IPS-NIHi11 (cell line): ENCODE data around the gene MUC22.

Experiments
- DNase-seq: peaks from one replicate; pipeline ENCODE4 v3.0.0; 2012; ENCODE audit warnings: mixed read lengths, low spot score

MUC22 gene

DNA sequence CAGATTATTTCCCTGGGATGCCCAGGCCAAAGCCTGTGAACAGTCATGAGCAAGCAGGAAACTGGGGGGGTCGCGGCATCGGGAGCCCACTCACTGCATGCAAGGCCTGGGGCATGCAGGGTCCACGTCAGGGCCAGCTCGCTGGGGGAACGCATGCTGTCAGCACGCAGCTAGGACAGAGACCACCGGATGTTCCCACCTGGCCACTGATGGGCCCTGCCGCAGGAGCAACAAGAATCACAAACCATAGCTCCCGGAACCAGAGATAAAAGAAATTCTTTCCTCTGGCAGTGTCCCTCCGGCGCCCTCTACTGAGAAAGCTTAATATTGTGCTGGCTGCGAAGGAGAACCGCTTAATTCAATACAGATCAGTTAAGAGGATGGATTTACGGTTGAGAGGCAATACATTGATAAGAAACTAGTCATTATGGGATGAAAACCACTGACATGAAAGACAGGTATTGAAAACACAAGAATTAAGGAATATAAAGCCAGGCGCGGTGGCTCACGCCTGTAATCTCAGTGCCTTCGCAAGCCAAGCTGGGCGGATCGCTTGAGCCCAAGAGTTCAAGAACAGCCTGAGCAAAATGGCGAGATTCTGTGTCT is 69.5 kb downstream of the MUC22 start:
- DNase-seq: peak; percentile 74

DNA sequence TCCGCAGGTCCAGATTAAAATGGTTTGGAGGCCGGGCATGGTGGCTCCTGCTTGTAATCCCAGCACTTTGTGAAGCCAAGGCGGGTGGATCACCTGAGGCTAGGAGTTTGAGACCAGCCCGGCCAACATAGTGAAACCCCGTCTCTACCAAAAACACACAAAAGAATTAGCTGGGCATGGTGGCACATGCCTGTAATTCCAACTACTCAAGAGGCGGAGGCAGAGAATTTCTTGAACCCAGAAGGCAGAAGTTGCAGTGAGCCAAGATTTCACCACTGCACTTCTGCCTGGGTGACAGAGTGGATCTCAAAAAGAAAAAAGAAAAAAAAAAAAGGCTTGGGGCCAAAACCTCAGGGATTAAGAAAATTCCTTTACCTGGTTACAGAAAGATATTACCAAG is 71.6 kb downstream of the MUC22 start:
- no peak for DNase-seq

DNA sequence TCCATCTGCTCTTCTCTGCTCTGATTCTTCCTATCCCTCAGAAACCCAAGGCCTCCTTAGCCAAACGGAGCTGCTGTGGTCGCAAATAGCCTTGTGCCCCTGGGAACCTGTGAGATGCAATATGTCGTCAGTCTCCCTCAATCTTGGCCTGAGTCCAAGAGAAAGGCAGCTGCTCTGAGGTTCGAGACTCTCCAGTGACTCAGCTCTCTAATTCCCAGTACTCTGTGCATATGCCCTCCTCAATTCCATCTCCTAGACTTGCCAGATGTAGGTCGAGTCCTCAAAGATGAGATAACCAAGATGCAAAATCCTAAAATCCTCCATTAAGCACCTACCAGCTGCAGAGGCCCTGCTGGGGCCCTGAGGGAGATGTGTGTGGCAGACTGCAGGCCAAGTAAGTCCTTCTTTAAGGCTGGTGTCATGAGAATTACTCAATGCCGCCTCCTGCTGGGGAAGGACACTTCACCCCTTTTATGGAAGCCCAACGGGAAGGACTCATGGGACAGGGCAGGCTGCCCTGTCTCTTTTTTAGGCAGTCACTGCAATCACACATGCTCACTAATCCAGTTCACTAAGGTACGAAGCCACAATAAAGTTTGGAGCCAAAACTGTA is 73.6 kb downstream of the MUC22 start:
- peak; percentile 65 for DNase-seq
